HepG2 (cell line): ENCODE data around the gene AKR1A1. TPM values are rescaled to one million over a fixed set of nuclear protein-coding genes. Genes with fewer than 3 reads are reported as not detected.
A peak's percentile ranks its signal among the peaks of the same experiment; 100 is the strongest.

Experiments
- ATRX ChIP-seq: sonication (generic); formaldehyde crosslinking; IDR thresholded peaks from 2 replicates; pipeline ENCODE4 v1.4.0; 2020; ENCODE audit warnings: missing genetic modification reagents, borderline replicate concordance
- CERS6 ChIP-seq: sonication (generic); formaldehyde crosslinking; IDR thresholded peaks from 2 replicates; pipeline ENCODE4 v1.5.0; 2020; ENCODE audit warnings: missing genetic modification reagents
- DRAP1 ChIP-seq: IDR thresholded peaks from 2 replicates; pipeline ENCODE4 v1.6.1; 2016; ENCODE audit warnings: missing genetic modification reagents, missing compliant biosample characterization
- EHMT2 ChIP-seq: fragments of 200-600 bp; sonication (generic); IDR thresholded peaks from 2 replicates; pipeline ENCODE4 v1.7.0; 2017; ENCODE audit warnings: antibody characterized with exemption, low read depth, low read length, borderline replicate concordance
- HIC2 ChIP-seq: sonication (generic); formaldehyde crosslinking; IDR thresholded peaks from 2 replicates; pipeline ENCODE4 v1.9.0; 2022; ENCODE audit warnings: low read depth, missing genetic modification reagents
- HMG20A ChIP-seq: IDR thresholded peaks from 2 replicates; pipeline ENCODE4 v1.6.1; 2016; ENCODE audit warnings: borderline replicate concordance
- JUN ChIP-seq: sonication (generic); formaldehyde crosslinking; IDR thresholded peaks from 2 replicates; pipeline ENCODE4 v1.4.0; 2020; ENCODE audit warnings: mild to moderate bottlenecking, missing genetic modification reagents
- KLF6 ChIP-seq: IDR thresholded peaks from 2 replicates; pipeline ENCODE4 v1.8.0; 2016; ENCODE audit warnings: missing biosample characterization, missing genetic modification reagents
- PAX8 ChIP-seq: sonication (generic); formaldehyde crosslinking; IDR thresholded peaks from 2 replicates; pipeline ENCODE4 v1.8.0; 2022; ENCODE audit warnings: mild to moderate bottlenecking, missing genetic modification reagents, borderline replicate concordance
- RAD21 ChIP-seq: fragments of 450-650 bp; formaldehyde crosslinking; IDR thresholded peaks from 2 replicates; pipeline ENCODE4 v1.5.0; 2020; ENCODE audit warnings: mild to moderate bottlenecking
- SP4 ChIP-seq: sonication (generic); formaldehyde crosslinking; IDR thresholded peaks from 2 replicates; pipeline ENCODE4 v1.8.1; 2023; ENCODE audit warnings: mild to moderate bottlenecking, missing genetic modification reagents
- TAF15 ChIP-seq: fragments of 200-400 bp; formaldehyde crosslinking; IDR thresholded peaks from one replicate; pipeline ENCODE4 v1.6.1; 2018; ENCODE audit warnings: mild to moderate bottlenecking, low read depth, low read length; ENCODE audit not compliant: poor library complexity, severe bottlenecking
- TSC22D2 ChIP-seq: sonication (generic); formaldehyde crosslinking; IDR thresholded peaks from 2 replicates; pipeline ENCODE4 v1.5.1; 2020; ENCODE audit warnings: missing genetic modification reagents, mild to moderate bottlenecking, borderline replicate concordance
- ZC3H13 ChIP-seq: sonication (generic); formaldehyde crosslinking; IDR thresholded peaks from 2 replicates; pipeline ENCODE4 v1.8.1; 2023; ENCODE audit warnings: mild to moderate bottlenecking, missing genetic modification reagents, moderate library complexity
- ZNF20 ChIP-seq: sonication (generic); formaldehyde crosslinking; IDR thresholded peaks from 2 replicates; pipeline ENCODE4 v1.4.0; 2020; ENCODE audit warnings: mild to moderate bottlenecking, moderate library complexity, missing genetic modification reagents
- ZNF256 ChIP-seq: sonication (generic); formaldehyde crosslinking; conservative IDR thresholded peaks from 2 replicates; pipeline ENCODE4 v1.4.0; 2020; ENCODE audit warnings: missing genetic modification reagents
- ZNF329 ChIP-seq: sonication (generic); formaldehyde crosslinking; IDR thresholded peaks from 2 replicates; pipeline ENCODE4 v1.9.0; 2021; ENCODE audit warnings: low read depth, mild to moderate bottlenecking, missing genetic modification reagents
- ZNF746 ChIP-seq: sonication (generic); formaldehyde crosslinking; IDR thresholded peaks from 2 replicates; pipeline ENCODE4 v1.8.0; 2022; ENCODE audit warnings: mild to moderate bottlenecking, missing genetic modification reagents
- ZNF770 ChIP-seq: sonication (generic); formaldehyde crosslinking; IDR thresholded peaks from 2 replicates; pipeline ENCODE4 v1.5.0; 2020; ENCODE audit warnings: mild to moderate bottlenecking, missing genetic modification reagents
- polyA plus RNA-seq, 8 experiments: library from polyadenylated mRNA; depleted of rRNA in 3 of 8; stranded (reverse) in 7 of 8; unstranded in 1 of 8; fragments of >200 nt; fragmentation: Illumina TruSeq in 4 of 8; extraction: Trizol in 4 of 8; gene quantifications; 2 replicates each; pipeline versions ENCODE4 v1.2.1 to v1.2.3, GENCODE V29; 2011 to 2016; ENCODE audit warnings: low read depth in 4 of 8, missing spikeins in 1 of 8, mixed read lengths in 1 of 8; ENCODE audit not compliant: insufficient read depth in 1 of 8
- total RNA-seq, 5 experiments: library from RNA; depleted of rRNA; stranded (reverse); fragments of >200 nt; fragmentation: Illumina TruSeq; extraction: Trizol; gene quantifications; 2 replicates each; pipeline ENCODE4 v1.2.3, GENCODE V29; 2016; ENCODE audit warnings: low read depth in 1 of 5
- TF ChIP-seq, protein P1 (sequence below): sonication (generic); formaldehyde crosslinking; IDR thresholded peaks from 2 replicates; pipeline ENCODE4 v1.4.0; 2020; ENCODE audit warnings: missing genetic modification reagents
- TF ChIP-seq, protein P2 (sequence below): IDR thresholded peaks from 2 replicates; pipeline ENCODE4 v1.6.1; 2018; ENCODE audit warnings: missing genetic modification reagents, mild to moderate bottlenecking, missing compliant biosample characterization

The AKR1A1 gene
- total and polyA plus RNA-seq, 2 of the 13 experiments (the other 11 are each of a cell fraction or from before 2014, with no cell fraction given) = 181 to 217 TPM

DNA sequence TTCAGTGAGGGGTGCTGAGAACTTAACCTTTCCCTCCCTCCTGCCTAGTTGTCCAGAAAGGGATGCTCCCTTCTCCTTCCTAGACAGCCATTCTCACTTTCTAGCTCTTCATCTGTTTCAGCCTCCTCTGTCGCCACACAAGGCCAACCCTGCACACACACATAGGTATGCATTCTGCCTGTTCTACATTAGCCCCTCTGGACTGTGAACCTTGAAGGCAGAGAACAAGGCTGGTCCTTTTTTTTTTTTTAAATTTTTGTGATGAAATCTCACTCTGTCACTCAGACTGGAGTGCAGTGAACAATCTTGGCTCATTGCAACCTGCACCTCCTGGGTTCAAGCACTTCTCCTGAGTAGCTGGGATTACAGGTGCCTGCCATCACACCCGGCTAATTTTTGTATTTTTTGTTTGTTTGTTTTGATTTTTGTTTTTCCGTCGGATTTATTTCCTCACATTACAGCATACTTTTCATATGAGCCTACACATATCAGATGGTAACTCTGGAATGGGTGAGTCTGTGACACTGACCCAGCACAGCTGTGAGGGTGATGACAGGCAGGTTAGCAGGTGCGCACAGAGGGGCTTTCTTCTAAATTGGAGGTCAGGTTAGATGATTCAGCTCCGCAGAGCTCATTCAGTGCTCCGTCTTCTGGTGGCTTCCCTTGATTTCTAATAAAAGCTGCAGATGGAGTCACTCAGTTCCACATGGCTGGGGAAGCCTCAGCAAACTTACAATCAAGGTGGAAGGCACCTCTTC lies 4.9 kb upstream of the AKR1A1 start (continued):
- TF ChIP-seq CERS6 (CRISPR knock-in tag) (no peak), ZNF256 (CRISPR knock-in tag) (no peak), TSC22D2 (no peak), ZC3H13 (no peak), DRAP1 (CRISPR knock-in tag) (peak; percentile 31; the same call in 1 of the 2 replicates), TAF15 (no peak), ZNF770 (0 out of 2 replicates have a peak, but pooled peaks have one; percentile 35), ZNF329 (CRISPR knock-in tag) (no peak), HIC2 (CRISPR knock-in tag) (no peak), EHMT2 (no peak), RAD21 (CRISPR knock-in tag) (no peak), SP4 (CRISPR knock-in tag) (no peak), HMG20A (CRISPR knock-in tag) (no peak), ATRX (CRISPR knock-in tag) (no peak), JUN (no peak), ZNF746 (CRISPR knock-in tag) (no peak), ZNF20 (no peak), KLF6 (CRISPR knock-in tag) (no peak), PAX8 (CRISPR knock-in tag) (no peak)
- TF ChIP-seq, protein P1, sequence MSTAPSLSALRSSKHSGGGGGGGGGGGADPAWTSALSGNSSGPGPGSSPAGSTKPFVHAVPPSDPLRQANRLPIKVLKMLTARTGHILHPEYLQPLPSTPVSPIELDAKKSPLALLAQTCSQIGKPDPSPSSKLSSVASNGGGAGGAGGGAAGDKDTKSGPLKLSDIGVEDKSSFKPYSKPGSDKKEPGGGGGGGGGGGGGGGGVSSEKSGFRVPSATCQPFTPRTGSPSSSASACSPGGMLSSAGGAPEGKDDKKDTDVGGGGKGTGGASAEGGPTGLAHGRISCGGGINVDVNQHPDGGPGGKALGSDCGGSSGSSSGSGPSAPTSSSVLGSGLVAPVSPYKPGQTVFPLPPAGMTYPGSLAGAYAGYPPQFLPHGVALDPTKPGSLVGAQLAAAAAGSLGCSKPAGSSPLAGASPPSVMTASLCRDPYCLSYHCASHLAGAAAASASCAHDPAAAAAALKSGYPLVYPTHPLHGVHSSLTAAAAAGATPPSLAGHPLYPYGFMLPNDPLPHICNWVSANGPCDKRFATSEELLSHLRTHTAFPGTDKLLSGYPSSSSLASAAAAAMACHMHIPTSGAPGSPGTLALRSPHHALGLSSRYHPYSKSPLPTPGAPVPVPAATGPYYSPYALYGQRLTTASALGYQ = no peak
- TF ChIP-seq, protein P2, sequence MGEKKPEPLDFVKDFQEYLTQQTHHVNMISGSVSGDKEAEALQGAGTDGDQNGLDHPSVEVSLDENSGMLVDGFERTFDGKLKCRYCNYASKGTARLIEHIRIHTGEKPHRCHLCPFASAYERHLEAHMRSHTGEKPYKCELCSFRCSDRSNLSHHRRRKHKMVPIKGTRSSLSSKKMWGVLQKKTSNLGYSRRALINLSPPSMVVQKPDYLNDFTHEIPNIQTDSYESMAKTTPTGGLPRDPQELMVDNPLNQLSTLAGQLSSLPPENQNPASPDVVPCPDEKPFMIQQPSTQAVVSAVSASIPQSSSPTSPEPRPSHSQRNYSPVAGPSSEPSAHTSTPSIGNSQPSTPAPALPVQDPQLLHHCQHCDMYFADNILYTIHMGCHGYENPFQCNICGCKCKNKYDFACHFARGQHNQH (CRISPR knock-in tag) = peak; percentile 35; the same call in 1 of the 2 replicates
